Colonic mucosa (tissue), 4 donors: ENCODE data around the gene UVSSA. TPM values are rescaled to one million over a fixed set of nuclear protein-coding genes. Genes with fewer than 3 reads are reported as not detected.

Experiments
- DNase-seq: peaks from one replicate; pipeline ENCODE4 v3.0.0-alpha.2; 2020
- H3K27ac ChIP-seq: fragments of 200-600 bp; one replicate; pipeline ENCODE4 v1.8.0; 2021
- H3K27me3 ChIP-seq: fragments of 200-600 bp; one replicate; pipeline ENCODE4 v1.8.0; 2021
- H3K36me3 ChIP-seq: fragments of 200-600 bp; one replicate; pipeline ENCODE4 v1.8.0; 2021
- H3K4me1 ChIP-seq: fragments of 200-600 bp; one replicate; pipeline ENCODE4 v1.8.0; 2021; ENCODE audit warnings: mild to moderate bottlenecking
- H3K4me3 ChIP-seq: fragments of 200-600 bp; one replicate; pipeline ENCODE4 v1.8.0; 2021
- H3K9ac ChIP-seq, 2 donors: one replicate each; pipeline ENCODE4 v1.7.0; 2013; ENCODE audit warnings: control low read depth in 2 of 2, low read depth in 2 of 2, low read length in 2 of 2
- H3K9me3 ChIP-seq: fragments of 200-600 bp; one replicate; pipeline ENCODE4 v1.8.0; 2021
- CTCF ChIP-seq: fragments of 200-600 bp; IDR thresholded peaks from one replicate; pipeline ENCODE4 v1.8.0; 2022; ENCODE audit warnings: antibody characterized with exemption, mild to moderate bottlenecking
- intact Hi-C: fragments of 100-400 bp; cut with DNase I; formaldehyde crosslinking; loops from one replicate; pipeline ENCODE4 v1.14.1; 2022
- total RNA-seq, 2 donors: library from RNA; stranded (reverse); fragmentation: NEBNext Ultra II Directional in 1 of 2; extraction: Animal tissue kit (Norgen Biotek cat#: 25700) in 1 of 2; gene quantifications; one replicate each; pipeline ENCODE4 v1.2.1, GENCODE V29; 2021
- donor health status: healthy.
- donor health status: DM: no; HTN: no; CAD: no.
- donor health status: DM: no; HTN: no; CAD: no.

The UVSSA gene
- total RNA-seq, 2 donors from 2014 or later, result 16.7 to 55.7 TPM

- no peaks in the 10 kb centered on the region for H3K36me3 ChIP-seq
- H3K4me3 ChIP-seq, result no peak overlapping the region
- H3K27me3 ChIP-seq, result peaks cover 82% of the 10 kb centered on the region
- H3K4me1 ChIP-seq, result no peaks in the 10 kb centered on the region
- no peak overlapping the region for H3K9ac ChIP-seq
- peak; percentile 15 for DNase-seq
- TF ChIP-seq CTCF, result no peak
- intact Hi-C loops, result no loop called here
- H3K9me3 ChIP-seq, result no peaks in the 10 kb centered on the region
- no peak overlapping the region for H3K27ac ChIP-seq
Observed at GRCh38 chr4:1403591-1404572, 56.9 kb downstream of the UVSSA start.

GRCh38 chr4:1404573-1405253, 57.7 kb downstream of the UVSSA start:
- no peaks in the 10 kb centered on the region for H3K36me3 ChIP-seq
- no peaks in the 10 kb centered on the region for H3K9me3 ChIP-seq
- no peaks in the 10 kb centered on the region for H3K4me1 ChIP-seq
- no peak for TF ChIP-seq CTCF
- H3K9ac ChIP-seq, result no peak overlapping the region
- H3K27ac ChIP-seq, result no peak overlapping the region
- intact Hi-C loops, result no loop called here
- H3K27me3 ChIP-seq, result peaks cover 90% of the 10 kb centered on the region
- no peak overlapping the region for H3K4me3 ChIP-seq
- peak; percentile 12 for DNase-seq

DNA sequence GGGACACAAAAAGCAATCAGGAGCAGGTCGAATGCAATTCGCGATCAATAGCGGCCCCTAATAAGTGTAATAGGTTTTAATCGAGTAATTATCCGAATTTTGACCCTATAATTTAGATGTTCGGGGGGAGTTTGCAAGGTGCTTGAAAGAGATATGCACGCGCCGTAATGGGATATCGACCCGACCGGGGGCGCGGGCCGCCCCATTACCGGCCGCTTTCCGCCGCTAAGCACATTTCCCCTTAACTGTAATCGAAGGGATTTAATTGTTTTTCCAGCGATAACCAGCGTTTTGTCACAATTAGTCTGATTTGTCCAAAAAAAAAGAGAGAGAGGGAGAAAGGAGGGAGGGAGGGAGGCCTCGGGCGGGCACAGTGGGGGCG, 58.2 kb downstream of the UVSSA start:
- Histone ChIP-seq H3K9me3 (no peaks in the 10 kb centered on the region), H3K9ac (no peak overlapping the region), H3K4me3 (no peak overlapping the region), H3K4me1 (no peaks in the 10 kb centered on the region), H3K27ac (no peak overlapping the region), H3K27me3 (peaks cover 92% of the 10 kb centered on the region), H3K36me3 (no peaks in the 10 kb centered on the region)
- intact Hi-C loops, result no loop called here
- no peak for TF ChIP-seq CTCF
- DNase-seq, result no peak

- no peaks in the 10 kb centered on the region for H3K4me1 ChIP-seq
- intact Hi-C loops, result no loop called here
- no peak overlapping the region for H3K4me3 ChIP-seq
- H3K27ac ChIP-seq, result no peak overlapping the region
- no peak for TF ChIP-seq CTCF
- no peaks in the 10 kb centered on the region for H3K36me3 ChIP-seq
- peak; percentile 14 for DNase-seq
- H3K9me3 ChIP-seq, result no peaks in the 10 kb centered on the region
- no peak overlapping the region for H3K9ac ChIP-seq
- H3K27me3 ChIP-seq, result peaks cover 91% of the 10 kb centered on the region
Observed at GRCh38 chr4:1405636-1406393, 58.8 kb downstream of the UVSSA start.

DNA sequence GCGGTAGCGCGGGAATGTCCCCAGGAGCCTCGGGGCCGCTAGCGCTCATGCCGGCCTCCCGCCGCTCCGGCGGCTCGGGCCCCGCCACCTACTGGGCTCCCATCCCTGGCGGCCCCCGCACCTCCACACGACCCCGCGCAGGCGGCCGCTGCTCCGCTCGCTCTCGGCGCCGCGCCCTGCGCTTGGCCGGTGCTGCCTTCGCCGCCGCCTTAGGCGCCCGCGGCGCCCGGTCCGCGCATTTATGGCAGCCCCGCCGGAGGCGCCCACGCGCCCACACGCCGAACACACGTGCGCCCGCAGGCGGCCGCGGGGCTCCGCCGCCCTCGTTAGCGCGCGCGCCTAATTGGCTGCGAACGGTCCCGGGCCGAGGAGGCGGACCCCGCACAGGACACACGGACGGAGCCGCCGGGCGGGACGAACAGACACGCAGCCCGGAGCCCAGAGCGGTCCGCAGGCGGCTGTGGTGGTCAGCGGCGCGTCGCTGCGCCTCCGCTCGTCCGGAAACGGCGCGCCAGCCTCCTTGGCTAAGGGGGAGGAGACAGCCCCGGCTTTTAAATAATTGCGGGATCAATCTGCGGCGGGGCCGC, 59.5 kb downstream of the UVSSA start, which contains the start of gene NKX1-1:
NKX1-1 (minus strand) TSS at position 49 of the 587 bp plus-strand sequence; CDS start at position 49, 0 bp downstream.
- no peak within 1 kb of the TSS for H3K4me3 ChIP-seq
- no peak within 1 kb of the TSS for H3K27ac ChIP-seq
- intact Hi-C loops, result no loop called here
- H3K27me3 ChIP-seq, result peaks cover 86% of the 10 kb centered on the region
- no peak within 1 kb of the TSS for H3K9ac ChIP-seq
- no peaks in the 10 kb centered on the region for H3K36me3 ChIP-seq
- no peak for DNase-seq
- no peaks in the 10 kb centered on the region for H3K9me3 ChIP-seq
- H3K4me1 ChIP-seq, result no peaks in the 10 kb centered on the region
- TF ChIP-seq CTCF, result no peak
